ENCODE data around the gene EEF1AKMT1. TPM values are rescaled to one million over a fixed set of nuclear protein-coding genes. Genes with fewer than 3 reads are reported as not detected.
"Not testable (repeated sequence)": the region's sequence is repeated elsewhere in the genome, so short reads cannot be mapped to it uniquely, and the experiment has no call there.

The EEF1AKMT1 gene
- total RNA-seq, 1 experiment from 2014 or later = 8.9 TPM

DNA sequence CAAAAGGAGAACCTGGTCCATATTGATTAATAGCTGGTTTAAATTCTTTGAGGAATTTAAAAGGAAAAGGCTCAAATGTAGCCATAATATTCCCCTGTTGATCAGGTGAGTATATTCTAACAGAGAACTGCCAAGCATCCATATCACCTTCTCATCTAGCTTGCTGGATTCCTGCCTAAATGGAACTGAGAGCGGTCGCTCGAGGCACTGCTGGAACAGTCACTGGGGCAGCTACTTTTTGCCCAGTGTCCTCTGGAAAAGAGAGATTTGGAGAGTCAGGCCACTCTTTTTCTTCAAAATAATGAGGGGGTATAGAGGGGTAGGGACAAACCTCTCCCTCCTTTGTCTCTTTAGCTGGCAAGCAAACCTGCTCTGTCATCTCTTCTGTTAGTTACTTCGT, 89.7 kb downstream of the EEF1AKMT1 start:
- no peaks in the 10 kb centered on the region for H3F3A ChIP-seq (ENCODE audit: insufficient read depth, low read depth)
- H3K4me1 ChIP-seq (replicated peaks; ENCODE audit: insufficient read depth) = no peaks in the 10 kb centered on the region
- H3K4me2 ChIP-seq = no peak overlapping the region
- H3K27me3 ChIP-seq (ENCODE audit: insufficient read depth, low read depth) = no peaks in the 10 kb centered on the region
- H3K27ac ChIP-seq = no peak overlapping the region
- DNase-seq = no peak
- no peaks in the 10 kb centered on the region for H3K9me3 ChIP-seq (ENCODE audit: insufficient read depth, low read depth)
- H2AFZ ChIP-seq = no peak overlapping the region
- no peak overlapping the region for H3K4me3 ChIP-seq
- TF ChIP-seq EZH2 (IDR thresholded peaks at IDR 0.05; ENCODE audit: low read depth) = no peak
- TF ChIP-seq, protein P1, sequence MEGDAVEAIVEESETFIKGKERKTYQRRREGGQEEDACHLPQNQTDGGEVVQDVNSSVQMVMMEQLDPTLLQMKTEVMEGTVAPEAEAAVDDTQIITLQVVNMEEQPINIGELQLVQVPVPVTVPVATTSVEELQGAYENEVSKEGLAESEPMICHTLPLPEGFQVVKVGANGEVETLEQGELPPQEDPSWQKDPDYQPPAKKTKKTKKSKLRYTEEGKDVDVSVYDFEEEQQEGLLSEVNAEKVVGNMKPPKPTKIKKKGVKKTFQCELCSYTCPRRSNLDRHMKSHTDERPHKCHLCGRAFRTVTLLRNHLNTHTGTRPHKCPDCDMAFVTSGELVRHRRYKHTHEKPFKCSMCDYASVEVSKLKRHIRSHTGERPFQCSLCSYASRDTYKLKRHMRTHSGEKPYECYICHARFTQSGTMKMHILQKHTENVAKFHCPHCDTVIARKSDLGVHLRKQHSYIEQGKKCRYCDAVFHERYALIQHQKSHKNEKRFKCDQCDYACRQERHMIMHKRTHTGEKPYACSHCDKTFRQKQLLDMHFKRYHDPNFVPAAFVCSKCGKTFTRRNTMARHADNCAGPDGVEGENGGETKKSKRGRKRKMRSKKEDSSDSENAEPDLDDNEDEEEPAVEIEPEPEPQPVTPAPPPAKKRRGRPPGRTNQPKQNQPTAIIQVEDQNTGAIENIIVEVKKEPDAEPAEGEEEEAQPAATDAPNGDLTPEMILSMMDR (conservative IDR thresholded peaks at IDR 0.05) = no peak
- no peaks in the 10 kb centered on the region for H4K20me1 ChIP-seq (ENCODE audit: insufficient read depth)
- H3K79me2 ChIP-seq (ENCODE audit: low read depth) = no peaks in the 10 kb centered on the region
- H3K36me3 ChIP-seq (ENCODE audit: low read depth) = no peaks in the 10 kb centered on the region
- H3K9me2 ChIP-seq (ENCODE audit: insufficient read depth) = no peaks in the 10 kb centered on the region
- intact Hi-C loops (cut with micrococcal nuclease; ENCODE audit: unreplicated experiment) = no loop called here
- ChIA-PET POLR2A (ENCODE audit: unreplicated experiment) (no interaction called here), CTCF (no interaction called here)
- BruUV-seq (replicated peaks) = no TSS peak

DNA sequence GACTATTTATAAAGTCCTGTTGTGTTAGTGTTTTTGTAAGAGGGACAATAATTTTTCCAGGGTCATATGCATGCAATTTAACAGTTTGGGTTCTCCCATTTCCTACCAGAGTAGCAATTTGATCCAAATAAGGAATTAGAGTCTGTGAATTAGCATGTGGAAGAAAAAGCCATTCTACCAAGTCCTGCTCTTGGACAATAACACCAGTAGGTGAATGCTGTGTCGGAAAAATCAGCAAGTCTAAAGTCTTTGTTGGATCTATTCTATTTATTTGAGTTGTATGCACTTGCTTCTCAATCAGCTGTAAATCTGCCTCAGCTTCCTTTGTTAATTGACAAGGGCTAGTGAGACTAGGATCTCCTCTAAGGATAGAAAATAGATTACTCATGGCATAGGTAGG, 91.7 kb downstream of the EEF1AKMT1 start:
- H3K27ac ChIP-seq = no peak overlapping the region
- ChIA-PET POLR2A (ENCODE audit: unreplicated experiment) (no interaction called here), CTCF (interaction anchor here (0.6 kb wide), 1 partner anchor 30 kb away, joined by 13 read pairs; no protein-coding TSS in a partner anchor)

DNA sequence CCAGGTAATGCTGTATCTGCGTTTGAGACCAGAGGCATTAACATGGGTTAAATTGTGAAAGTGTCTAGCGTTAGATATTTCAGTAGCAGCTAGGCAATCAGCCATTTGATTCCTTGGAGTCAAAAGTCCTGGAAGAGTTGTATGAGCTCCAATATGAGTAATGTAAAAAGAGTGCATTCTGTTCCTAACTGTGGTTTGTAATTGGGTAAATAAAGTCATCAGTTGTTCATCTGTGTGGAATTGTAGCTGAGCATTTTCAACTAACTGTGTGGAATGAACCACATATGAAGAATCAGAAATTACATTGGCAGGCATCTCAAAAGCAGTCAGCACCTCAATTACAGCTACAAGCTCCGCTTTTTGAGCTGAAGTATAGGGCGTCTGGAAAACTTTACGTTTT, 92.3 kb downstream of the EEF1AKMT1 start:
- DNase-seq; H3K27me3 ChIP-seq (ENCODE audit: insufficient read depth, low read depth); H3K36me3 ChIP-seq (ENCODE audit: low read depth); BruUV-seq (replicated peaks); CTCF ChIA-PET; intact Hi-C loops (cut with micrococcal nuclease; ENCODE audit: unreplicated experiment); H3K27ac ChIP-seq; H3F3A ChIP-seq (ENCODE audit: insufficient read depth, low read depth); H3K79me2 ChIP-seq (ENCODE audit: low read depth); POLR2A ChIA-PET (ENCODE audit: unreplicated experiment); H3K4me1 ChIP-seq (replicated peaks; ENCODE audit: insufficient read depth); H3K4me2 ChIP-seq; H3K9me3 ChIP-seq (ENCODE audit: insufficient read depth, low read depth); H3K9me2 ChIP-seq (ENCODE audit: insufficient read depth); H2AFZ ChIP-seq; H4K20me1 ChIP-seq (ENCODE audit: insufficient read depth); H3K4me3 ChIP-seq: not testable (repeated sequence)

More for the DNA sequence above, 91.7 kb downstream of the EEF1AKMT1 start:
- no peaks in the 10 kb centered on the region for H3K9me2 ChIP-seq (ENCODE audit: insufficient read depth)
- no peaks in the 10 kb centered on the region for H4K20me1 ChIP-seq (ENCODE audit: insufficient read depth)
- DNase-seq = no peak
- no peaks in the 10 kb centered on the region for H3K27me3 ChIP-seq (ENCODE audit: insufficient read depth, low read depth)
- no peak overlapping the region for H2AFZ ChIP-seq
- no peaks in the 10 kb centered on the region for H3K9me3 ChIP-seq (ENCODE audit: insufficient read depth, low read depth)
- BruUV-seq (replicated peaks) = no TSS peak
- H3K4me1 ChIP-seq (replicated peaks; ENCODE audit: insufficient read depth) = no peaks in the 10 kb centered on the region
- no peaks in the 10 kb centered on the region for H3F3A ChIP-seq (ENCODE audit: insufficient read depth, low read depth)
- no peaks in the 10 kb centered on the region for H3K36me3 ChIP-seq (ENCODE audit: low read depth)
- H3K4me3 ChIP-seq = no peak overlapping the region
- TF ChIP-seq EZH2 (IDR thresholded peaks at IDR 0.05; ENCODE audit: low read depth) = no peak
- TF ChIP-seq, protein P1 (conservative IDR thresholded peaks at IDR 0.05) = no peak
- H3K4me2 ChIP-seq = no peak overlapping the region
- no peaks in the 10 kb centered on the region for H3K79me2 ChIP-seq (ENCODE audit: low read depth)
- intact Hi-C loops (cut with micrococcal nuclease; ENCODE audit: unreplicated experiment) = no loop called here

DNA sequence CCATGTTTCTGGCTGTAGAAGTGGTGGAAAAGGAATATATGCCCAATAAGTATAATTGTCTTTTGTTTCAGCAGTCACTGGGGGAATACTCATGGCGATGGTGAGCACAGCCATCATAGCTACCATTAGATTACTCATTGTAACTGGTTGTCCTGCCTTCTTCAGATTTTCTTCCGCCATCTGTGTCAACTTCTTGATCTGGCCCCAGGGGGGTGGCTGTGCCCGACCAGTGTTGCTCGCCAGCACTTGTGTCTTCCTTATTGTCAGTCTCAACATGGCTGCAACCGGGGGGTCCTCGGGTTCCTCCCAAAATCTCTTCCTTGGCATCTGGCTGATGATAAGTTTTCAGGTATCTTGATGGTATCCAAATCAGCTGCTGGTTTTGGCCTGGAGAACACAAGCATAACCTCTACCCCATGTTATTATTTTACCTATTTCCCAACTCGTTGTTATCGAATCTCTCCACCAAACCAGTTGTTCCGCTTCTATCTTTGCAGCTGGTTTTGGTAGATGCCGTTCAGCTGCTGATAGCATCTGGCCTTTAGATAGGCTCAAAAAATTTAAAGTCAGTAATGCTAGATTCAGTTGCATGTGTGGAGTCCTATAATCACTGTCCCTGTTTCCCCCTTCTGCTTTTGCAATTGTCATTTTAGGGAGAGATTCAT, 93.2 kb downstream of the EEF1AKMT1 start:
- no peak overlapping the region for H3K4me3 ChIP-seq
- intact Hi-C loops (cut with micrococcal nuclease; ENCODE audit: unreplicated experiment) = no loop called here
- no TSS peak for BruUV-seq (replicated peaks)
- CTCF ChIA-PET = no interaction called here
- H3K9me3 ChIP-seq (ENCODE audit: insufficient read depth, low read depth) = no peaks in the 10 kb centered on the region
- TF ChIP-seq, protein P1 (conservative IDR thresholded peaks at IDR 0.05) = no peak
- TF ChIP-seq EZH2 (IDR thresholded peaks at IDR 0.05; ENCODE audit: low read depth) = no peak
- no peaks in the 10 kb centered on the region for H3K4me1 ChIP-seq (replicated peaks; ENCODE audit: insufficient read depth)
- H3K79me2 ChIP-seq (ENCODE audit: low read depth) = no peaks in the 10 kb centered on the region
- no peaks in the 10 kb centered on the region for H3K27me3 ChIP-seq (ENCODE audit: insufficient read depth, low read depth)
- H3K4me2 ChIP-seq = no peak overlapping the region
- H3K9me2 ChIP-seq (ENCODE audit: insufficient read depth) = no peaks in the 10 kb centered on the region
- H4K20me1 ChIP-seq (ENCODE audit: insufficient read depth) = no peaks in the 10 kb centered on the region
- no peak overlapping the region for H3K27ac ChIP-seq
- DNase-seq = no peak
- POLR2A ChIA-PET (ENCODE audit: unreplicated experiment) = no interaction called here
- H2AFZ ChIP-seq = no peak overlapping the region
- no peaks in the 10 kb centered on the region for H3F3A ChIP-seq (ENCODE audit: insufficient read depth, low read depth)
- H3K36me3 ChIP-seq (ENCODE audit: low read depth) = no peaks in the 10 kb centered on the region
